CD14-positive monocyte (primary cell): ENCODE data around the gene SLIT3. TPM values are rescaled to one million over a fixed set of nuclear protein-coding genes. Genes with fewer than 3 reads are reported as not detected.

Source experiments
- DNase-seq, 3 donors: peaks; one replicate each; pipeline ENCODE4 v3.0.0-alpha.2; 2011 to 2022
- H2AFZ ChIP-seq: 2 replicates; pipeline ENCODE4 v1.6.0; 2012; ENCODE audit warnings: mild to moderate bottlenecking, low read depth, low read length, inconsistent platforms; ENCODE audit not compliant: insufficient read depth, poor library complexity, severe bottlenecking
- H3K27ac ChIP-seq, 2 donors: 1 replicate in 1 of 2; 2 replicates in 1 of 2; pipeline ENCODE4 v1.5.1; 2012 to 2013; ENCODE audit warnings: low read length in 2 of 2, control low read depth in 1 of 2, inconsistent platforms in 1 of 2, low read depth in 1 of 2, mild to moderate bottlenecking in 1 of 2
- H3K27me3 ChIP-seq, 2 donors: one replicate each; pipeline versions ENCODE4 v1.6.0 to v1.6.1; 2011 to 2013; ENCODE audit warnings: low read length in 2 of 2; ENCODE audit not compliant: control insufficient read depth in 2 of 2, insufficient read depth in 2 of 2
- H3K36me3 ChIP-seq, 2 donors: replicated peaks in 1 of 2; 1 replicate in 1 of 2; 2 replicates in 1 of 2; pipeline versions ENCODE4 v1.5.1 to v1.6.1; 2012 to 2013; ENCODE audit warnings: low read length in 2 of 2, control low read depth in 1 of 2, inconsistent platforms in 1 of 2, mild to moderate bottlenecking in 1 of 2; ENCODE audit not compliant: insufficient read depth in 2 of 2, control insufficient read depth in 1 of 2
- H3K4me1 ChIP-seq, 2 donors: 1 replicate in 1 of 2; 2 replicates in 1 of 2; pipeline versions ENCODE4 v1.5.1 to v1.6.1; 2012 to 2013; ENCODE audit warnings: low read length in 2 of 2, control low read depth in 1 of 2, inconsistent platforms in 1 of 2, mild to moderate bottlenecking in 1 of 2, moderate library complexity in 1 of 2; ENCODE audit not compliant: insufficient read depth in 2 of 2, control insufficient read depth in 1 of 2
- H3K4me2 ChIP-seq: replicated peaks from 2 replicates; pipeline ENCODE3; 2012; ENCODE audit warnings: low read length, moderate library complexity, mild to moderate bottlenecking; ENCODE audit not compliant: poor library complexity, severe bottlenecking; ENCODE audit errors: extremely low read depth
- H3K4me3 ChIP-seq, 3 experiments: fragments of 200-600 bp in 1 of 3; sonication (generic) in 1 of 3; replicated peaks in 1 of 3; 1 replicate in 2 of 3; 2 replicates in 1 of 3; pipeline ENCODE4 v1.5.1; 2011 to 2013; ENCODE audit warnings: low read length in 3 of 3, mild to moderate bottlenecking in 3 of 3, control low read depth in 2 of 3, low read depth in 2 of 3, inconsistent platforms in 1 of 3, moderate library complexity in 1 of 3
- H3K79me2 ChIP-seq: 2 replicates; pipeline ENCODE4 v1.6.0; 2012; ENCODE audit warnings: mild to moderate bottlenecking, control low read depth, inconsistent platforms, low read length, moderate library complexity; ENCODE audit not compliant: insufficient read depth
- H3K9ac ChIP-seq: 2 replicates; pipeline ENCODE4 v1.6.0; 2017; ENCODE audit warnings: low read length, mild to moderate bottlenecking; ENCODE audit not compliant: insufficient read depth, poor library complexity, severe bottlenecking
- H3K9me3 ChIP-seq, 2 donors: replicated peaks in 1 of 2; 1 replicate in 1 of 2; 2 replicates in 1 of 2; pipeline versions ENCODE4 v1.5.1 to v1.6.1; 2012 to 2013; ENCODE audit warnings: low read length in 2 of 2, control low read depth in 1 of 2; ENCODE audit not compliant: control insufficient read depth in 1 of 2, insufficient read depth in 1 of 2
- H4K20me1 ChIP-seq: 2 replicates; pipeline ENCODE4 v1.6.0; 2012; ENCODE audit warnings: mild to moderate bottlenecking, low read length, control low read depth, moderate library complexity; ENCODE audit not compliant: insufficient read depth
- H3K27ac Mint-ChIP-seq, 7 donors: one replicate each; pipeline ENCODE4 v1.8.0; 2020; ENCODE audit warnings: mild to moderate bottlenecking in 7 of 7, mixed read lengths in 7 of 7, moderate library complexity in 6 of 7, inconsistent platforms in 2 of 7
- H3K27me3 Mint-ChIP-seq, 3 donors: one replicate each; pipeline ENCODE4 v1.8.0; 2021 to 2022; ENCODE audit warnings: low read depth in 3 of 3, mild to moderate bottlenecking in 3 of 3, mixed read lengths in 3 of 3, moderate library complexity in 3 of 3, inconsistent platforms in 1 of 3
- H3K36me3 Mint-ChIP-seq, 2 donors: one replicate each; pipeline ENCODE4 v1.8.0; 2020; ENCODE audit warnings: mixed read lengths in 2 of 2, inconsistent platforms in 1 of 2, mild to moderate bottlenecking in 1 of 2
- H3K4me1 Mint-ChIP-seq: one replicate; pipeline ENCODE4 v1.8.0; 2020; ENCODE audit warnings: mild to moderate bottlenecking, mixed read lengths
- H3K4me3 Mint-ChIP-seq, 2 donors: one replicate each; pipeline ENCODE4 v1.8.0; 2020; ENCODE audit warnings: mild to moderate bottlenecking in 2 of 2, mixed read lengths in 2 of 2, moderate library complexity in 1 of 2
- H3K9me3 Mint-ChIP-seq, 7 donors: one replicate each; pipeline ENCODE4 v1.8.0; 2020 to 2022; ENCODE audit warnings: mixed read lengths in 7 of 7, mild to moderate bottlenecking in 6 of 7, moderate library complexity in 6 of 7, inconsistent platforms in 2 of 7
- WGBS: methylation state at CpG from one replicate; pipeline ENCODE4 v1.1.5; 2013; ENCODE audit warnings: missing lambda C conversion rate; ENCODE audit not compliant: insufficient coverage; 5-methylcytosine and 5-hydroxymethylcytosine counted together
- intact Hi-C, 2 donors: fragments of 100-400 bp; cut with micrococcal nuclease; formaldehyde crosslinking; loops; one replicate each; pipeline versions ENCODE4 v1.15.0 to v1.15.1; 2023
- polyA plus RNA-seq, 3 donors: library from polyadenylated mRNA; depleted of rRNA in 1 of 3; unstranded in 2 of 3; stranded (reverse) in 1 of 3; fragments of 300-500 nt in 2 of 3; fragments of >200 nt in 1 of 3; fragmentation: Illumina TruSeq in 2 of 3; gene quantifications; 1 replicate in 2 of 3; 2 replicates in 1 of 3; pipeline ENCODE4 v1.2.3, GENCODE V29; 2012 to 2021
- TF ChIP-seq, protein P1 (sequence below): fragments of 200-600 bp; IDR thresholded peaks from one replicate; pipeline ENCODE4 v1.8.0; 2022; ENCODE audit warnings: antibody characterized with exemption, mild to moderate bottlenecking

SLIT3 gene
- polyA plus RNA-seq, 3 donors = not detected

- 100% methylated on average over 1 of the region's 1 CpG for WGBS
- H3K9ac ChIP-seq = no peak overlapping the region
- Mint-ChIP-seq H3K36me3 (no peaks in the 10 kb centered on the region), H3K4me1 (no peaks in the 10 kb centered on the region), H3K27me3 (peaks cover 0 to 2% (median 0%) of the 10 kb centered on the region in 3 donors), H3K9me3 (peaks cover 0 to 3% (median 0%) of the 10 kb centered on the region in 7 donors), H3K27ac (no peak overlapping the region), H3K4me3 (no peak overlapping the region)
- no peaks in the 10 kb centered on the region for H3K4me1 ChIP-seq
- H3K27me3 ChIP-seq = no peaks in the 10 kb centered on the region
- no peaks in the 10 kb centered on the region for H4K20me1 ChIP-seq
- peaks cover 0 to 2% of the 10 kb centered on the region in 2 donors for H3K9me3 ChIP-seq
- H2AFZ ChIP-seq = no peak overlapping the region
- no peak overlapping the region for H3K4me2 ChIP-seq
- no peak overlapping the region for H3K4me3 ChIP-seq
- no peak overlapping the region for H3K27ac ChIP-seq
- H3K36me3 ChIP-seq = no peaks in the 10 kb centered on the region
- H3K79me2 ChIP-seq = no peaks in the 10 kb centered on the region
- no peak for DNase-seq
- TF ChIP-seq, protein P1, sequence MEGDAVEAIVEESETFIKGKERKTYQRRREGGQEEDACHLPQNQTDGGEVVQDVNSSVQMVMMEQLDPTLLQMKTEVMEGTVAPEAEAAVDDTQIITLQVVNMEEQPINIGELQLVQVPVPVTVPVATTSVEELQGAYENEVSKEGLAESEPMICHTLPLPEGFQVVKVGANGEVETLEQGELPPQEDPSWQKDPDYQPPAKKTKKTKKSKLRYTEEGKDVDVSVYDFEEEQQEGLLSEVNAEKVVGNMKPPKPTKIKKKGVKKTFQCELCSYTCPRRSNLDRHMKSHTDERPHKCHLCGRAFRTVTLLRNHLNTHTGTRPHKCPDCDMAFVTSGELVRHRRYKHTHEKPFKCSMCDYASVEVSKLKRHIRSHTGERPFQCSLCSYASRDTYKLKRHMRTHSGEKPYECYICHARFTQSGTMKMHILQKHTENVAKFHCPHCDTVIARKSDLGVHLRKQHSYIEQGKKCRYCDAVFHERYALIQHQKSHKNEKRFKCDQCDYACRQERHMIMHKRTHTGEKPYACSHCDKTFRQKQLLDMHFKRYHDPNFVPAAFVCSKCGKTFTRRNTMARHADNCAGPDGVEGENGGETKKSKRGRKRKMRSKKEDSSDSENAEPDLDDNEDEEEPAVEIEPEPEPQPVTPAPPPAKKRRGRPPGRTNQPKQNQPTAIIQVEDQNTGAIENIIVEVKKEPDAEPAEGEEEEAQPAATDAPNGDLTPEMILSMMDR = no peak
- intact Hi-C loops = no loop called here
Observed at GRCh38 chr5:168860503-168860902, 440.4 kb downstream of the SLIT3 start.

- Histone ChIP-seq H3K27me3 (no peaks in the 10 kb centered on the region), H3K79me2 (no peaks in the 10 kb centered on the region), H3K27ac (no peak overlapping the region), H3K36me3 (no peaks in the 10 kb centered on the region), H3K9me3 (peaks cover 0 to 2% of the 10 kb centered on the region in 2 donors), H3K4me2 (no peak overlapping the region), H4K20me1 (no peaks in the 10 kb centered on the region), H3K4me3 (no peak overlapping the region), H3K4me1 (no peaks in the 10 kb centered on the region), H2AFZ (no peak overlapping the region), H3K9ac (no peak overlapping the region)
- no peak for DNase-seq
- WGBS = no CpG with 5 or more reads among the region's 1 CpG
- peaks cover 0 to 3% (median 0%) of the 10 kb centered on the region in 7 donors for H3K9me3 Mint-ChIP-seq
- intact Hi-C loops = no loop called here
- TF ChIP-seq, protein P1 = no peak
- H3K27ac Mint-ChIP-seq = no peak overlapping the region
- H3K27me3 Mint-ChIP-seq = peaks cover 0 to 2% (median 0%) of the 10 kb centered on the region in 3 donors
- H3K4me1 Mint-ChIP-seq = no peaks in the 10 kb centered on the region
- no peak overlapping the region for H3K4me3 Mint-ChIP-seq
- H3K36me3 Mint-ChIP-seq = no peaks in the 10 kb centered on the region
Observed at GRCh38 chr5:168860081-168860480, 440.9 kb downstream of the SLIT3 start.
